ENCODE measurements around the gene GCNT4.

GRCh38 chr5:75031366-75031765 is 21.0 kb downstream of the GCNT4 start:
- TF ChIP-seq ATF3 (IDR thresholded peaks at IDR 0.05; ENCODE audit: insufficient read depth, low read depth, low read length) (no peak), CTCF (IDR thresholded peaks at IDR 0.05; ENCODE audit: control extremely low read depth in 1 of 3, insufficient read depth in 1 of 3, low read depth in 1 of 3, low read length in 3 of 3) (no peak), EP300 (IDR thresholded peaks at IDR 0.05; ENCODE audit: borderline replicate concordance in 1 of 2, low read depth in 2 of 2, low read length in 2 of 2) (no peak), BCL11A (IDR thresholded peaks at IDR 0.05; ENCODE audit: low read depth in 2 of 2, low read length in 2 of 2) (no peak), BRCA1 (IDR thresholded peaks at IDR 0.05; ENCODE audit: low read depth, low read length) (no peak), KDM1A (IDR thresholded peaks at IDR 0.05; ENCODE audit: borderline replicate concordance, low read length) (no peak), BACH1 (IDR thresholded peaks at IDR 0.05; ENCODE audit: low read length) (no peak), JUND (IDR thresholded peaks at IDR 0.05; ENCODE audit: low read length) (no peak)
